Uterus (tissue), 4 donors: ENCODE results near the gene TNS4. TPM values are rescaled to one million over a fixed set of nuclear protein-coding genes. Genes with fewer than 3 reads are reported as not detected.

Source experiments
- DNase-seq, 2 donors: peaks; one replicate each; pipeline ENCODE4 v3.0.0-alpha.2; 2019 to 2020
- H3K27ac ChIP-seq, 2 donors: fragments of 200-600 bp; sonication (generic); 1 replicate in 1 of 2; 2 replicates in 1 of 2; pipeline ENCODE4 v1.5.1; 2016 to 2018
- H3K27me3 ChIP-seq, 2 donors: fragments of 200-600 bp; sonication (generic); one replicate each; pipeline ENCODE4 v1.5.1; 2018 to 2019; ENCODE audit warnings: control low read depth in 1 of 2
- H3K36me3 ChIP-seq, 2 donors: fragments of 200-600 bp; sonication (generic); one replicate each; pipeline ENCODE4 v1.5.1; 2019; ENCODE audit warnings: control low read depth in 1 of 2
- H3K4me1 ChIP-seq, 2 donors: fragments of 200-600 bp; sonication (generic); one replicate each; pipeline ENCODE4 v1.5.1; 2018 to 2019; ENCODE audit warnings: control low read depth in 1 of 2
- H3K4me3 ChIP-seq, 2 donors: fragments of 200-600 bp; sonication (generic); 1 replicate in 1 of 2; 2 replicates in 1 of 2; pipeline ENCODE4 v1.5.1; 2018 to 2019; ENCODE audit warnings: mild to moderate bottlenecking in 1 of 2
- H3K9me3 ChIP-seq, 2 donors: fragments of 200-600 bp; sonication (generic); one replicate each; pipeline ENCODE4 v1.5.1; 2019; ENCODE audit warnings: control low read depth in 1 of 2
- POLR2A ChIP-seq, 2 donors: fragments of 450-650 bp; IDR thresholded peaks; one replicate each; pipeline ENCODE4 v1.6.1; 2016; ENCODE audit warnings: antibody characterized with exemption in 2 of 2, mild to moderate bottlenecking in 1 of 2, moderate library complexity in 1 of 2
- intact Hi-C: fragments of 100-400 bp; cut with DNase I; formaldehyde crosslinking; loops from one replicate; pipeline ENCODE4 v1.15.1; 2023; ENCODE audit warnings: low total_unique reads
- total RNA-seq, 4 donors: library from RNA; depleted of rRNA in 3 of 4; stranded (reverse); fragments of >200 nt in 3 of 4; gene quantifications; one replicate each; pipeline versions ENCODE4 v1.1.0 to v1.2.4, GENCODE V29; 2014 to 2023
- TF ChIP-seq, protein P1 (sequence below), 4 experiments: fragments of 200-600 bp in 2 of 4; fragments of 450-650 bp in 2 of 4; sonication (generic) in 2 of 4; IDR thresholded peaks; one replicate each; pipeline ENCODE4 v1.5.1; 2016 to 2019; ENCODE audit warnings: antibody characterized with exemption in 4 of 4, mild to moderate bottlenecking in 2 of 4, moderate library complexity in 1 of 4
- donor health status: DM: yes; HTN: yes; CAD: no.

The TNS4 gene
- total RNA-seq, 4 donors from 2014 or later = 0.09 to 2.6 (median 0.28) TPM; not detected in 1

- TF ChIP-seq POLR2A (IDR thresholded peaks at IDR 0.05) = no peak
- TF ChIP-seq, protein P1, sequence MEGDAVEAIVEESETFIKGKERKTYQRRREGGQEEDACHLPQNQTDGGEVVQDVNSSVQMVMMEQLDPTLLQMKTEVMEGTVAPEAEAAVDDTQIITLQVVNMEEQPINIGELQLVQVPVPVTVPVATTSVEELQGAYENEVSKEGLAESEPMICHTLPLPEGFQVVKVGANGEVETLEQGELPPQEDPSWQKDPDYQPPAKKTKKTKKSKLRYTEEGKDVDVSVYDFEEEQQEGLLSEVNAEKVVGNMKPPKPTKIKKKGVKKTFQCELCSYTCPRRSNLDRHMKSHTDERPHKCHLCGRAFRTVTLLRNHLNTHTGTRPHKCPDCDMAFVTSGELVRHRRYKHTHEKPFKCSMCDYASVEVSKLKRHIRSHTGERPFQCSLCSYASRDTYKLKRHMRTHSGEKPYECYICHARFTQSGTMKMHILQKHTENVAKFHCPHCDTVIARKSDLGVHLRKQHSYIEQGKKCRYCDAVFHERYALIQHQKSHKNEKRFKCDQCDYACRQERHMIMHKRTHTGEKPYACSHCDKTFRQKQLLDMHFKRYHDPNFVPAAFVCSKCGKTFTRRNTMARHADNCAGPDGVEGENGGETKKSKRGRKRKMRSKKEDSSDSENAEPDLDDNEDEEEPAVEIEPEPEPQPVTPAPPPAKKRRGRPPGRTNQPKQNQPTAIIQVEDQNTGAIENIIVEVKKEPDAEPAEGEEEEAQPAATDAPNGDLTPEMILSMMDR (IDR thresholded peaks at IDR 0.05) = no peak
- H3K4me1 ChIP-seq = no peaks in the 10 kb centered on the region
- H3K27ac ChIP-seq = peak overlapping the region; percentile 56 to 76
Measured at GRCh38 chr17:40490982-40491381, 10.4 kb downstream of the TNS4 start.

DNA sequence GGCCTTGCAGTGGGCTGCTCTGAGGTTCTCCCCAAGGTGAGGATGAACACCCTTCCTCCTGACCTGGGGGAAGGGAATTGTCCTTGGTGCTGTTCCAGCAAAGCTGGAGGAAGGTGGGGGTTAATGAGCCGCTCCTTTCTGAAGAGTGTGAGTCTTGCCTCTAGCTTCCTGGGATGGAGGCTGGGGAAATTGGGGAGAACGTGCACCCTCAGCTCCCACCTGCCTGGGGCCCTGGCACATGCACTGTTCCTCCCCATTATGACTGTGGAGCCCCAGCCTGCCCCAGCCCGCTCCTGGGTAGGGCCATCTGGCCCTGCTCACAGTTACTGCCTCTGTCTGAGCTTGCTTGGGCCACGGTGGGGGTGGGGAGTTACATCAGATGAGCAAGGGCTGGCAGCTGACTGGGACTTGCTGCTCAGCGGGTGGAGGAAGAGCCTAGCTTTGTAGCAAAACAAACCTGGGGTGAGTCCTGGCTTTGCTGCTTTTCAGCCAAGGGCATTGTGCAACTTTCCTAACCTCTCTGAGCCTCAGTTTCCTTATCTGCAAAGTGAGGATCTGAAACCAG, 11.1 kb downstream of the TNS4 start:
- H3K9me3 ChIP-seq = no peaks in the 10 kb centered on the region
- no peaks in the 10 kb centered on the region for H3K4me1 ChIP-seq
- H3K27ac ChIP-seq = peak overlapping the region; percentile 56 to 76
- no peak overlapping the region for H3K4me3 ChIP-seq
- TF ChIP-seq POLR2A (IDR thresholded peaks at IDR 0.05) = no peak
- DNase-seq = peak; percentile 75 to 91
- H3K27me3 ChIP-seq = no peaks in the 10 kb centered on the region
- intact Hi-C loops = no loop called here
- H3K36me3 ChIP-seq = no peaks in the 10 kb centered on the region

More at GRCh38 chr17:40490982-40491381, 10.4 kb downstream of the TNS4 start:
- Histone ChIP-seq H3K9me3 (no peaks in the 10 kb centered on the region), H3K36me3 (no peaks in the 10 kb centered on the region), H3K27me3 (no peaks in the 10 kb centered on the region), H3K4me3 (no peak overlapping the region)
- intact Hi-C loops = no loop called here
- DNase-seq = no peak

DNA sequence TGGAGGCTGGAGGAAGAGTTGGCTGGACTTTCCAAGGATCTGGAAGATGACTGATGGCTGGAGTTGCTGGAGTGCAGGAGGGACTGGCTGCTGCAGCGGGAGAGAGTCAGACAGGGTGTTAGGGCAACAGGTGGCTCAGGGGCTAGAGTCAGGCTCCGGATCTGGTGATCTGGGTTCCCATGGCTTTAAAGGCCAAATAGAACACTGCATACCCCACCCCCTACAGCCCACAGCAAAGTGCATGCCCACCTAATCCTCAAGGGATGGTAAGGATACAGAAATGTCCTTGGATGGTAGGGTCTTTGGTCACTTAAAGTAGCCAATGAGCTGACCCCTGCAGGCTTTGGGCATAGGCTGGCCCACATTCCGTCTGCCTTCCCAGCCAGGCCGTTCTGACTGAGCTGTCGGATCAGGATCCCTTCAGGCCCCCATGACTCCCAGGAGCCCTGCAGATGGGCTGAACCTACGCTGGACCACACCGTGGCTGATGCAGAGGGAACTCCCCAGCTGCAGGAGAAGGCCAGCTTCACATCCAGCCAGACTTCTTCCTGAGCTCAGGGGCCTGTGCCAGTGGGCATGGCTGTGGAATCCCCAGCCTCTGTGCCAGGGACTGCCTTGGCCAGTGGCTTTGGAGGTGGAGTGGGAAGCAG, 13.9 kb downstream of the TNS4 start:
- H3K4me1 ChIP-seq = no peaks in the 10 kb centered on the region

GRCh38 chr17:40486522-40487370, 14.7 kb downstream of the TNS4 start:
- TF ChIP-seq, protein P1 (IDR thresholded peaks at IDR 0.05) = no peak
- TF ChIP-seq POLR2A (IDR thresholded peaks at IDR 0.05) = no peak
- no peak for DNase-seq
- no peaks in the 10 kb centered on the region for H3K4me1 ChIP-seq
- intact Hi-C loops = no loop called here
- no peaks in the 10 kb centered on the region for H3K9me3 ChIP-seq
- no peaks in the 10 kb centered on the region for H3K27me3 ChIP-seq
- no peaks in the 10 kb centered on the region for H3K36me3 ChIP-seq
- H3K27ac ChIP-seq = peak overlapping the region; percentile 73 to 86
- H3K4me3 ChIP-seq = no peak overlapping the region

More for the DNA sequence above, 13.9 kb downstream of the TNS4 start:
- intact Hi-C loops = no loop called here
- DNase-seq = no peak
- Histone ChIP-seq H3K27me3 (no peaks in the 10 kb centered on the region), H3K4me3 (no peak overlapping the region), H3K36me3 (no peaks in the 10 kb centered on the region), H3K27ac (no peak overlapping the region), H3K9me3 (no peaks in the 10 kb centered on the region)
- TF ChIP-seq, protein P1 (IDR thresholded peaks at IDR 0.05) = no peak
- TF ChIP-seq POLR2A (IDR thresholded peaks at IDR 0.05) = no peak

DNA sequence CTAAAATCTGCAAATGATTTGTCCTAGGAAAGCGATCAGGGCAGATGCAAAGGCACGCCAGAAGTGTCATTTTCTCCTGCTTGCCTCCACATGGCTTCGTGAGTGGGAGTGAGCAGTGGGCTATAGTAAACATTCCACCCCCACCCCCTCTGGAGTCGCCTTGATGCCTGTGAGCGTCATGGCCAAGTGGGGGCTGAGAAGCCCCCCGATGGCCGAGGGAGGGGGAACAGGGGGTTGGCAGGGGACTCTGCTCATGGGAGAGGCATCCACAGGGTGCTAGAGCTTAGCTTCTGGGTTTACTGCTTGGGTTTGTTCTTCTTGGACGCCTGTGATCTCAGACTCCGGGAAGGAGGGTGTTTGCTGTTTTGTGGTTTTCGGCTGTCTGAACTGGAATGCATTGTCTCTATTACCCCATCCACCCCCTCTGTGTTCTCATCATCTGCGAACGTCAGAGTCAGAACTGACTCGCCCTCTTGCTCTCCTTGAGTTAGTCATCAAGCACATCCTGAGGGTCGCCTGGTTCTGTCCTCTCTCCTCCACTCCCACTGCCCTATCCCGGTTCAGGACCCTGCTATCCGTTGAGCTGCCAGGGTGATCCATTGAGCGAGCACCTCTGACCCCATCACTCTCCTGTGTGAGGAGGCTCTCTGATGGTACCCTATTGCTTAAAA, 15.4 kb downstream of the TNS4 start:
- no peaks in the 10 kb centered on the region for H3K4me1 ChIP-seq
- peak in 1 of 2 donors; percentile 9 for TF ChIP-seq POLR2A (IDR thresholded peaks at IDR 0.05)
- TF ChIP-seq, protein P1 (IDR thresholded peaks at IDR 0.05) = no peak
- no peaks in the 10 kb centered on the region for H3K36me3 ChIP-seq
- intact Hi-C loops = no loop called here
- no peaks in the 10 kb centered on the region for H3K27me3 ChIP-seq
- H3K4me3 ChIP-seq = no peak overlapping the region
- peak overlapping the region; percentile 73 to 86 for H3K27ac ChIP-seq
- peak; percentile 66 to 85 for DNase-seq
- H3K9me3 ChIP-seq = no peaks in the 10 kb centered on the region
